ENCODE results near the gene RGS3.

DNA sequence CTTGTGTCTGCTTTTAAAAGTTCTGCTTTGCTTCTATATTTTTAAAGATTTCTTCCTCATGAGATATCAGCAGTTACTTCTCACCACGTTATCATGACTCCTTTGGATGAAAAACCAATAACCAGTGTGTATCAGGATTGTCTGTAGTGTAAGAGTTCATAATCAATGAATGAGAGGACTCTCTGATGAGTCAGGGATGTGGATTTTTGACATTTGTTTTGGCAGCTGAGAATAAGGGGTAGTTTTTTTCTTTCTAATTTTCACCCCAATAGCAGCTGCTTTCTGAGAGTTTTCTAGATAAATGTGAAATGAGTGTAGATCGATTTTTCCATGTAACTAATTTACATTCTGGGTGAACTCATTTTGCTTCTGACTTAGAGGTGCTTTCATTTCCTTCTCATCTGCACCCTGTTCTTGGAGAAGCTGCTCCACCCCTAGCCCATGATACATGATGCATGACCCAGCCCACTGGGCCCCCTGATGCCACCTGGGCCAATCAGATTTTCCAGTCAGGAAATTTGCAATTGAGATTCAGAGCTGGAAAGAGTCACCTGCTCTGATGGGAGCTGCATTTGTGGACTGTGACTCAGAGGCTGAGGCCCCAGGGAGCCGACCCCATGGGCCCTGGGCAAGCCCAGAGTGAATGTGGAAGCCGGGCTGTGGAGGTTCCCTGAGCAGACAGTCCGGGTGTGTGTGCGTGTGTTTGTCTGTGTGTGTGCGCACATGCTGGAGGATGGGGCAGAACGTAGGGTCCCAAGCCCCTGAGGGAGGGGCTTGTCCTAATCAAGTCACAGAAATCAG is 159.3 kb downstream of the RGS3 start:
- TF ChIP-seq, protein P1, sequence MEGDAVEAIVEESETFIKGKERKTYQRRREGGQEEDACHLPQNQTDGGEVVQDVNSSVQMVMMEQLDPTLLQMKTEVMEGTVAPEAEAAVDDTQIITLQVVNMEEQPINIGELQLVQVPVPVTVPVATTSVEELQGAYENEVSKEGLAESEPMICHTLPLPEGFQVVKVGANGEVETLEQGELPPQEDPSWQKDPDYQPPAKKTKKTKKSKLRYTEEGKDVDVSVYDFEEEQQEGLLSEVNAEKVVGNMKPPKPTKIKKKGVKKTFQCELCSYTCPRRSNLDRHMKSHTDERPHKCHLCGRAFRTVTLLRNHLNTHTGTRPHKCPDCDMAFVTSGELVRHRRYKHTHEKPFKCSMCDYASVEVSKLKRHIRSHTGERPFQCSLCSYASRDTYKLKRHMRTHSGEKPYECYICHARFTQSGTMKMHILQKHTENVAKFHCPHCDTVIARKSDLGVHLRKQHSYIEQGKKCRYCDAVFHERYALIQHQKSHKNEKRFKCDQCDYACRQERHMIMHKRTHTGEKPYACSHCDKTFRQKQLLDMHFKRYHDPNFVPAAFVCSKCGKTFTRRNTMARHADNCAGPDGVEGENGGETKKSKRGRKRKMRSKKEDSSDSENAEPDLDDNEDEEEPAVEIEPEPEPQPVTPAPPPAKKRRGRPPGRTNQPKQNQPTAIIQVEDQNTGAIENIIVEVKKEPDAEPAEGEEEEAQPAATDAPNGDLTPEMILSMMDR (IDR thresholded peaks at IDR 0.05 in 2 of 3, conservative IDR thresholded peaks at IDR 0.05 in 1 of 3; ENCODE audit: control insufficient read depth in 2 of 3, extremely low read depth in 1 of 3, insufficient read depth in 1 of 3, low read depth in 3 of 3, low read length in 3 of 3) = no peak
- TF ChIP-seq SMAD1 (IDR thresholded peaks at IDR 0.05; ENCODE audit: low read depth, partially characterized antibody) (no peak), NFIC (IDR thresholded peaks at IDR 0.05; ENCODE audit: low read depth, low read length) (no peak)

Data from GM12878 (cell line).